NAMALWA (cell line): ENCODE results near the gene BRICD5.
"Not testable (repeated sequence)": the region's sequence is repeated elsewhere in the genome, so short reads cannot be mapped to it uniquely, and the experiment has no call there.

Experiments used
- DNase-seq: peaks from one replicate; pipeline ENCODE4 v3.0.0-alpha.2; 2015; ENCODE audit warnings: low spot score

BRICD5 gene

GRCh38 chr16:2210386-2211365, at the start of gene BRICD5:
BRICD5 (minus strand) TSS chr16:2210863; CDS start chr16:2210833, 30 bp downstream.
- no peak for DNase-seq

- DNase-seq = no peak
These were observed 49.6 kb upstream of the BRICD5 start for GRCh38 chr16:2260250-2260649.

DNA sequence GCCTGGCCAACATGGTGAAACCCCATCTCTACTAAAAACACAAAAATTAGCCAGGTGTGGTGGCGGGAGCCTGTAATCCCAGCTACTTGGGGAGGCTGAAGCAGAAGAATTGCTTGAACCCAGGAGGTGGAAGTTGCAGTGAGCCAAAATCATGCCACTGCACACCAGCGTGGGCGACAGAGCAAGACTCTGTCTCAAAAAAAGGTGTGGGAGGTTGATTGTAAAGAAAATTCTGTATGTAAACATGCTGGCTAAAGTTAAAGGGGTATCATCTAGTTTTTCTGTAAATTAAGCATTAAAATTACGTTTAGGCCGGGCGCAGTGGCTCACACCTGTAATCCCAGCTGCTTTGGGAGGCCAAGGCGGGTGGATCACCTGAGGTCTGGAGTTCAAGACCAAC, 47.9 kb upstream of the BRICD5 start:
- not testable (repeated sequence) for DNase-seq

GRCh38 chr16:2257726-2258125, 47.1 kb upstream of the BRICD5 start:
- DNase-seq = no peak

DNA sequence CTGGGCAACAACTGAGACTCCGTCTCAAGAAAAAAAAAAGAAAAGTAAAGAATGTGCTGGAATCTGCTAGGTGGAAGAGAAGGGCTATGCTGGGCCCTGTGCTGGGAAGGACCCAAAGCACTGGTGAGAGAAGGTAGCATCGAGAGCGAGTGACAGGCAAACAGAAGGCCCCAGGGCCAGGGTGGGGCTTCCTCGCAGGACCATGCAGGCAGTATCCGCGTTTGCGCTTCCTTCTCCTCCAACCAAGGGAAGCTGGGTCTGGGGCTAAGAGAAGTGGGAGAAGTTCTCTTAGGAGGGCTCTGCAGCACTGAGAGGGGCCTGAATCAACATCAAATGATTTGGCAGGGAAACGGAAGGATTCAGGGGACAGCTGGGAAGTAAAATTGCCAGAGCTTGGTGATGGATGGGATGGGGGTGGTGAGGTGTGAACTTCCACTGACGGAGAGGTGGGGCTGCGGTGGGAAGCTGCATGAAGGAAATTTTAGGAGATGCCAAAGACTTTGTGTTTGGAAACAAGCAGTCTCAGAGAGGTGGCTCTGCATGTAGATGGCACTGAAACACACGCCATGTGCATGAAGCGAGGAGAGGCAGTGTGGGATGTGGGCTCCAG, 46.0 kb upstream of the BRICD5 start:
- no peak for DNase-seq

GRCh38 chr16:2253293-2253692, 42.6 kb upstream of the BRICD5 start:
- DNase-seq = no peak

GRCh38 chr16:2252806-2253148, 42.1 kb upstream of the BRICD5 start:
- DNase-seq = peak; percentile 39

- DNase-seq = peak; percentile 94
These were observed 40.8 kb upstream of the BRICD5 start, which contains the start of gene ECI1 for GRCh38 chr16:2251296-2252111. ECI1 (minus strand) TSS chr16:2251587; CDS start chr16:2251566, 21 bp downstream.

DNA sequence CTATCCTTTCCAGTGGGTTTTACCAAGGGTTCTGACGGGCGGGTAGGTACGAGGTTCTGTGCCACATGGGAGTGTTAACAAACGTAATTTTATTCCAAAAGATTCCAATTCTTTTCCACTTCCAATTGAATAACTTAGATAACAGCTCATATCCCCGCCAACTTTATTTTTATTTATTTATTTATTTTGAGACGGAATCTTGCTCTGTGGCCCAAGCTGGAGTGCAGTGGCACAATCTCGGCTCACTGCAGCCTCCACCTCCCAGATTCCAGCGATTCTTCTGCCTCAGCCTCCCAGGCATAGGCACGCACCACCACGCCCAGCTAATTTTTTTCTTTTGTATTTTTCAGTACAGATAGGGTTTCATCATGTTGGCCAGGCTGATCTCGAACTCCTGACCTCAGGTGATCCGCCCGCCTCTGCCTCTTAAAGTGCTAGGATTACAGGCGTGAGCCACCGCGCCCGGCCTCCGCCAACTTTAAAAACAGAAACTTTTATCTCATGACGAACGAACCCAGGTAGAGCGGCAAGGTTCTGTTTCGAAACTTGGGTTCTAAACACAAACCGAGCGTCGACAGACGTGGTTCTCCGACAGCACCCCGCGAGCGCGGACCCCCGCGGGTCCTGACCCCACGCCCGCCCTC, 40.1 kb upstream of the BRICD5 start:
- DNase-seq = peak; percentile 61

DNA sequence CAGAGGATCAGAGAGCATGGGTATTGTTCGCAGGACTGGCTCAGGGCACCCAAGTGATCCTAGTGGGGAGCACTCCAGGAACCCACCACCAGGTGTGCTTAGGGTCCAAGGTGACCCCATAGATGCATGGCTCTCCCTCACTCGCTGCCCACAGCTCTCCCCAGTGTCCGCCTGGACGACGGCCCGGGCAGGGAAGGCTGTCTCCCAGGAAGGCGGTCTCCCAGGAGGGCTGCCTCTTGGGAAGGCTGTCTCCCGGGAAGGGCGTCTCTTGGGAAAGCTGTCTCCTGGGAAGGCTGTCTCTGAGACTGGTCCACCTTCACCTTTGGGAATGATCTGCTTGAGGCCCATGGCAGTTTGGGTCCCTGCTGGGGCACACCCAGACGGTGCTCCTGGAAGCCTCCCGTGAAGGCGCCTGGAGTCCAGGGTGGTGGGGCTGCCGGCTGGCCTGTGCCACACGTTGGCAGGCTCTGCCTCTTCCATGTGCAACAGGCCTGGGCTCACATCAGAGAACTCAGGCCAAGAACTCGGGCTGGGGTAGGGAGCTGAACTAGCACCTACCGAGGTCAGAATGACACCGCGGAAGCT, 35.7 kb upstream of the BRICD5 start:
- no peak for DNase-seq

GRCh38 chr16:2244926-2245795, 34.5 kb upstream of the BRICD5 start:
- no peak for DNase-seq

DNA sequence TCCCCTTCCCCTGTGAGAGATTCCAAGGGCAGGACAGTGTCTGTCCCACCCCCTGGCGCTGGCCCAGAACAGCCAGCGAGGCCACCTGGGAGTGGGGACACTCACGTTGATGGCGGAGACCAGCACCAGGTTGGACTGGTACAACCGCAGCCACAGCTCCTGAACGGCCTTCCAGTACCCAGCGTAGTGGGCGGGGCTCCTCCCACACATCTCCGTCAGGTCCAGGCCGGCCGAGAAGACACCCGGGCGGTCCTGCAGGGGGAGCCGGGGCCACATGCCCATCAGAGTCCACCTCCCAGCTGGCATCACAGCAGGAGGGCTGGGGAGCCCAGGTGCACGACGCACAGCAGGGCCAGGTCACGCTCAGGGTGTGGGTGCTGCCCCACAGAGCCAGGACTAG, 33.6 kb upstream of the BRICD5 start:
- DNase-seq = no peak

DNA sequence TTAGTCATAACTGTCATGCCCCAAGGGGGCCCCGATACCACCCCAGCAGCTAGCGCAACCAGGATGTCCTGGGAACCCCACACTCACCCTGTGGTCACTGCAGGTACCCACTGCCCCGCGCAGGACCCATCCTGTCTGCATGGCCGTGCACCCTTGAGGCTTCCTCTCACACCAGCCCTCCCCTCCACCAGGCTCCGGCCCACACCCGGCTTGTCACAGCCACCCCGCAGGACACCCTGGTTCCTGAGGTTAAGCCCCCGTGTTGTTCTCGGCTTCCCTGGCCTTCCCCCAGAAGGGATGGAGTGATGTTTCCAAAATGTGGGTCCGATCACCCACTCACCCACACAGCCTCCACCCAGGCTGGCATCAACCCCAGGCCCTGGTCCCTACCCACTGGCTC, 33.1 kb upstream of the BRICD5 start:
- DNase-seq = no peak

- no peak for DNase-seq
These were observed 32.4 kb upstream of the BRICD5 start for GRCh38 chr16:2243031-2243528.

- DNase-seq = no peak
These were observed 31.9 kb upstream of the BRICD5 start for GRCh38 chr16:2242598-2242997.

DNA sequence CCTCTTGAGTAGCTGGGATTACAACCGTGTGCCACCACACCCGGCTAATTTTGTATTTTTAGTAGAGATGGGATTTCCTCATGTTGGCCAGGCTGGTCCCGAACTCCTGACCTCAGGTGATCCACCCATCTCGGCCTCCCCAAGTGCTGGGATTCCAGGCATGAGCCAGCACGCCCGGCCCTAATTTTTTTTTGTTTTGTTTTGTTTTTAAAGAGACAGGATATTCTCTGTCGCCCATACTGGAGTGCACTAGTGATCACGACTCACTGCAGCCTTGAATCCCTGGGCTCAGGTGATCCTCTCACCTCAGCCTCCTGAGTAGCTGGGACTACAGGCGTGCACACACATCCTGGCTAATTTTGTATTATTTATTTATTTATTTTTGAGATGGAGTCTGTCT, 29.7 kb upstream of the BRICD5 start:
- not testable (repeated sequence) for DNase-seq

- DNase-seq = no peak
These were observed 28.4 kb upstream of the BRICD5 start for GRCh38 chr16:2238838-2239675.

GRCh38 chr16:2238150-2238837, 27.6 kb upstream of the BRICD5 start:
- no peak for DNase-seq
